A549 (cell line): ENCODE measurements around the gene NPC1L1.

Experiments
- CEBPB ChIP-seq, 2 experiments: fragments of >200 bp in 1 of 2; sonication (Bioruptor Twin) in 1 of 2; formaldehyde crosslinking in 1 of 2; IDR thresholded peaks; 2 replicates each; pipeline ENCODE4 v1.6.1; 2012 to 2016
- MAFK ChIP-seq: fragments of 450-650 bp; IDR thresholded peaks from 2 replicates; pipeline ENCODE4 v1.6.1; 2014; ENCODE audit not compliant: partially characterized antibody
- SMC3 ChIP-seq: fragments of >200 bp; sonication (Bioruptor Twin); formaldehyde crosslinking; IDR thresholded peaks from 3 replicates; pipeline ENCODE4 v1.6.1; 2018; ENCODE audit warnings: inconsistent platforms
- TF ChIP-seq, protein P1 (sequence below): fragments of 250-450 bp; sonication (Bioruptor Pico); IDR thresholded peaks from 2 replicates; pipeline ENCODE4 v1.5.0; 2021; ENCODE audit warnings: mild to moderate bottlenecking, moderate library complexity, borderline replicate concordance
- TF ChIP-seq, protein P2 (sequence below): fragments of >200 bp; sonication (Bioruptor Twin); formaldehyde crosslinking; IDR thresholded peaks from 3 replicates; pipeline ENCODE4 v1.5.1; 2016
- TF ChIP-seq, protein P3 (sequence below): fragments of >200 bp; sonication (Bioruptor Twin); formaldehyde crosslinking; IDR thresholded peaks from 3 replicates; pipeline ENCODE4 v1.6.1; 2016
- TF ChIP-seq, protein P4 (sequence below): fragments of 450-650 bp; IDR thresholded peaks from 2 replicates; pipeline ENCODE4 v1.6.1; 2014; ENCODE audit warnings: antibody characterized with exemption

DNA sequence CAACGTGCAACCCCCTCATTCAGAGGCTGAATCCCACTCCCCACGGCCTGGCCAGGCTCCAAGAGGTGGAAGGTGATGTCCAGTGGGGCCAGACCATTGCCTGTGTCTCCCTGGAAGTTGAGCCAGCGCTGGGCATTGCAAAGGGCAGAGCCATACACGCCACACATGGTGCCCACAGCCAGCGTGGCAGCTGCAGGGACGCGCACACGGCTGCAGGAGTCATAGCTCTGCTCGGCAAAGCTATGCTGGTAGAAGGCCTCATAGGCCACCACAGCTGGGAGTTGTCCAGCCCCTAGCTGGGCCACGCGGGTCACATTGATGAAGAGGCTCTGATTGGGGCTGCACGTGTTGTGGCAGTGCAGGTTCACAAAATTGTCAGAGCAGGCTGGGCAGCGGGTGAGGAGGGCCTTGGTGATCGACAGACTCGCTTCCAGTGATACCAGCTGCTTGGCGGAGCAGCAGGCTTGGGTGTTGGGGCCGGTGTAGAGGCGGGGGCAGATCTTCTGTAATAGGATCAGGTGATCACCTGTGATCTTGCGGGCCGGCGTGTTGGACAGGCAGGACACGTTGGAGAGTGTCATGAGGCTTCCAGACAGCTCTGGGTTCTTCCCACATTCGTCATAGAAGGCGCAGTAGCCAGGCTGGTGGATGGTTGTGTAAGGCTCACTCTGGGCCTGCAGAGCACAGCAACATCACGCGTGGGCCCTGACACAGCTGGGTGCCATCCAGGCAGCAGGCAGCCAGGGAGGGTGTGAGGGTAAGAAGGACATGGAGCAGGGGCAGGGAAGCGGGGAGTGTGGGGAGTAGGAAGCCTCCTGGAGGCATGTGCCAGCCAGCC, 1.2 kb downstream of the NPC1L1 start:
- TF ChIP-seq, protein P1, sequence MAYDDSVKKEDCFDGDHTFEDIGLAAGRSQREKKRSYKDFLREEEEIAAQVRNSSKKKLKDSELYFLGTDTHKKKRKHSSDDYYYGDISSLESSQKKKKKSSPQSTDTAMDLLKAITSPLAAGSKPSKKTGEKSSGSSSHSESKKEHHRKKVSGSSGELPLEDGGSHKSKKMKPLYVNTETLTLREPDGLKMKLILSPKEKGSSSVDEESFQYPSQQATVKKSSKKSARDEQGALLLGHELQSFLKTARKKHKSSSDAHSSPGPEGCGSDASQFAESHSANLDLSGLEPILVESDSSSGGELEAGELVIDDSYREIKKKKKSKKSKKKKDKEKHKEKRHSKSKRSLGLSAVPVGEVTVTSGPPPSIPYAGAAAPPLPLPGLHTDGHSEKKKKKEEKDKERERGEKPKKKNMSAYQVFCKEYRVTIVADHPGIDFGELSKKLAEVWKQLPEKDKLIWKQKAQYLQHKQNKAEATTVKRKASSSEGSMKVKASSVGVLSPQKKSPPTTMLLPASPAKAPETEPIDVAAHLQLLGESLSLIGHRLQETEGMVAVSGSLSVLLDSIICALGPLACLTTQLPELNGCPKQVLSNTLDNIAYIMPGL (CRISPR knock-in tag), result no peak
- TF ChIP-seq, protein P2, sequence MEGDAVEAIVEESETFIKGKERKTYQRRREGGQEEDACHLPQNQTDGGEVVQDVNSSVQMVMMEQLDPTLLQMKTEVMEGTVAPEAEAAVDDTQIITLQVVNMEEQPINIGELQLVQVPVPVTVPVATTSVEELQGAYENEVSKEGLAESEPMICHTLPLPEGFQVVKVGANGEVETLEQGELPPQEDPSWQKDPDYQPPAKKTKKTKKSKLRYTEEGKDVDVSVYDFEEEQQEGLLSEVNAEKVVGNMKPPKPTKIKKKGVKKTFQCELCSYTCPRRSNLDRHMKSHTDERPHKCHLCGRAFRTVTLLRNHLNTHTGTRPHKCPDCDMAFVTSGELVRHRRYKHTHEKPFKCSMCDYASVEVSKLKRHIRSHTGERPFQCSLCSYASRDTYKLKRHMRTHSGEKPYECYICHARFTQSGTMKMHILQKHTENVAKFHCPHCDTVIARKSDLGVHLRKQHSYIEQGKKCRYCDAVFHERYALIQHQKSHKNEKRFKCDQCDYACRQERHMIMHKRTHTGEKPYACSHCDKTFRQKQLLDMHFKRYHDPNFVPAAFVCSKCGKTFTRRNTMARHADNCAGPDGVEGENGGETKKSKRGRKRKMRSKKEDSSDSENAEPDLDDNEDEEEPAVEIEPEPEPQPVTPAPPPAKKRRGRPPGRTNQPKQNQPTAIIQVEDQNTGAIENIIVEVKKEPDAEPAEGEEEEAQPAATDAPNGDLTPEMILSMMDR, result no peak
- no peak for TF ChIP-seq SMC3
- no peak for TF ChIP-seq MAFK
- no peak for TF ChIP-seq CEBPB (IDR thresholded peaks at IDR 0.05)
- TF ChIP-seq, protein P3, sequence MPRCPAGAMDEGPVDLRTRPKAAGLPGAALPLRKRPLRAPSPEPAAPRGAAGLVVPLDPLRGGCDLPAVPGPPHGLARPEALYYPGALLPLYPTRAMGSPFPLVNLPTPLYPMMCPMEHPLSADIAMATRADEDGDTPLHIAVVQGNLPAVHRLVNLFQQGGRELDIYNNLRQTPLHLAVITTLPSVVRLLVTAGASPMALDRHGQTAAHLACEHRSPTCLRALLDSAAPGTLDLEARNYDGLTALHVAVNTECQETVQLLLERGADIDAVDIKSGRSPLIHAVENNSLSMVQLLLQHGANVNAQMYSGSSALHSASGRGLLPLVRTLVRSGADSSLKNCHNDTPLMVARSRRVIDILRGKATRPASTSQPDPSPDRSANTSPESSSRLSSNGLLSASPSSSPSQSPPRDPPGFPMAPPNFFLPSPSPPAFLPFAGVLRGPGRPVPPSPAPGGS, result no peak
- TF ChIP-seq, protein P4, sequence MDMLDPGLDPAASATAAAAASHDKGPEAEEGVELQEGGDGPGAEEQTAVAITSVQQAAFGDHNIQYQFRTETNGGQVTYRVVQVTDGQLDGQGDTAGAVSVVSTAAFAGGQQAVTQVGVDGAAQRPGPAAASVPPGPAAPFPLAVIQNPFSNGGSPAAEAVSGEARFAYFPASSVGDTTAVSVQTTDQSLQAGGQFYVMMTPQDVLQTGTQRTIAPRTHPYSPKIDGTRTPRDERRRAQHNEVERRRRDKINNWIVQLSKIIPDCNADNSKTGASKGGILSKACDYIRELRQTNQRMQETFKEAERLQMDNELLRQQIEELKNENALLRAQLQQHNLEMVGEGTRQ, result no peak
